HepG2 (cell line): Measurements from ENCODE around the gene METTL27. TPM values are rescaled to one million over a fixed set of nuclear protein-coding genes. Genes with fewer than 3 reads are reported as not detected.

Source experiments
- ARID5B ChIP-seq: IDR thresholded peaks from 2 replicates; pipeline ENCODE4 v1.4.0; 2020; ENCODE audit warnings: mild to moderate bottlenecking, missing genetic modification reagents
- DZIP1 ChIP-seq: sonication (generic); formaldehyde crosslinking; IDR thresholded peaks from 2 replicates; pipeline ENCODE4 v1.5.0; 2020; ENCODE audit warnings: mild to moderate bottlenecking, missing genetic modification reagents
- HIC2 ChIP-seq: sonication (generic); formaldehyde crosslinking; IDR thresholded peaks from 2 replicates; pipeline ENCODE4 v1.9.0; 2022; ENCODE audit warnings: low read depth, missing genetic modification reagents
- RXRA ChIP-seq: sonication (generic); formaldehyde crosslinking; IDR thresholded peaks from 2 replicates; pipeline ENCODE4 v1.5.1; 2020; ENCODE audit warnings: missing genetic modification reagents
- SRY ChIP-seq: sonication (generic); formaldehyde crosslinking; IDR thresholded peaks from 2 replicates; pipeline ENCODE4 v1.8.0; 2022; ENCODE audit warnings: mild to moderate bottlenecking, missing genetic modification reagents
- TEAD3 ChIP-seq: optimal IDR thresholded peaks from 2 replicates; pipeline ENCODE3; 2016; ENCODE audit warnings: borderline replicate concordance
- ZBED4 ChIP-seq: sonication (generic); formaldehyde crosslinking; IDR thresholded peaks from 2 replicates; pipeline ENCODE4 v1.4.0; 2020; ENCODE audit warnings: missing genetic modification reagents, borderline replicate concordance
- ZBTB14 ChIP-seq: sonication (generic); formaldehyde crosslinking; IDR thresholded peaks from 2 replicates; pipeline ENCODE4 v1.4.0; 2020; ENCODE audit warnings: missing genetic modification reagents
- ZNF446 ChIP-seq: sonication (generic); formaldehyde crosslinking; IDR thresholded peaks from 2 replicates; pipeline ENCODE4 v1.5.0; 2020; ENCODE audit warnings: mild to moderate bottlenecking, missing genetic modification reagents
- ZNF549 ChIP-seq: sonication (generic); formaldehyde crosslinking; IDR thresholded peaks from 2 replicates; pipeline ENCODE4 v1.5.0; 2020; ENCODE audit warnings: missing genetic modification reagents
- ZNF607 ChIP-seq: sonication (generic); formaldehyde crosslinking; IDR thresholded peaks from 2 replicates; pipeline ENCODE4 v1.5.1; 2020; ENCODE audit warnings: missing genetic modification reagents, mild to moderate bottlenecking, borderline replicate concordance
- ZNF800 ChIP-seq: sonication (generic); formaldehyde crosslinking; IDR thresholded peaks from 2 replicates; pipeline ENCODE4 v1.4.0; 2020; ENCODE audit warnings: missing genetic modification reagents
- polyA plus RNA-seq, 8 experiments: library from polyadenylated mRNA; depleted of rRNA in 3 of 8; stranded (reverse) in 7 of 8; unstranded in 1 of 8; fragments of >200 nt; fragmentation: Illumina TruSeq in 4 of 8; extraction: Trizol in 4 of 8; gene quantifications; 2 replicates each; pipeline versions ENCODE4 v1.2.1 to v1.2.3, GENCODE V29; 2011 to 2016; ENCODE audit warnings: low read depth in 4 of 8, missing spikeins in 1 of 8, mixed read lengths in 1 of 8; ENCODE audit not compliant: insufficient read depth in 1 of 8
- total RNA-seq, 5 experiments: library from RNA; depleted of rRNA; stranded (reverse); fragments of >200 nt; fragmentation: Illumina TruSeq; extraction: Trizol; gene quantifications; 2 replicates each; pipeline ENCODE4 v1.2.3, GENCODE V29; 2016; ENCODE audit warnings: low read depth in 1 of 5

METTL27 gene
- total and polyA plus RNA-seq, 2 of the 13 experiments (the other 11 are each of a cell fraction or from before 2014, with no cell fraction given) = 2.0 to 3.0 TPM

- TF ChIP-seq ARID5B (CRISPR knock-in tag) (peak; percentile 31; the same call in 1 of the 2 replicates), HIC2 (CRISPR knock-in tag) (0 out of 2 replicates have a peak, but pooled peaks have one; percentile 29), RXRA (CRISPR knock-in tag) (peak; percentile 85), DZIP1 (no peak), ZNF446 (CRISPR knock-in tag) (no peak), ZBED4 (CRISPR knock-in tag) (no peak), ZNF549 (CRISPR knock-in tag) (no peak), ZNF607 (CRISPR knock-in tag) (no peak), TEAD3 (peak; percentile 80), SRY (CRISPR knock-in tag) (no peak), ZNF800 (CRISPR knock-in tag) (no peak), ZBTB14 (no peak)
These were observed 37.8 kb upstream of the METTL27 start (continued) for GRCh38 chr7:73879977-73880681.
